Measurements from ENCODE around the gene ANGEL1.

ANGEL1 gene

DNA sequence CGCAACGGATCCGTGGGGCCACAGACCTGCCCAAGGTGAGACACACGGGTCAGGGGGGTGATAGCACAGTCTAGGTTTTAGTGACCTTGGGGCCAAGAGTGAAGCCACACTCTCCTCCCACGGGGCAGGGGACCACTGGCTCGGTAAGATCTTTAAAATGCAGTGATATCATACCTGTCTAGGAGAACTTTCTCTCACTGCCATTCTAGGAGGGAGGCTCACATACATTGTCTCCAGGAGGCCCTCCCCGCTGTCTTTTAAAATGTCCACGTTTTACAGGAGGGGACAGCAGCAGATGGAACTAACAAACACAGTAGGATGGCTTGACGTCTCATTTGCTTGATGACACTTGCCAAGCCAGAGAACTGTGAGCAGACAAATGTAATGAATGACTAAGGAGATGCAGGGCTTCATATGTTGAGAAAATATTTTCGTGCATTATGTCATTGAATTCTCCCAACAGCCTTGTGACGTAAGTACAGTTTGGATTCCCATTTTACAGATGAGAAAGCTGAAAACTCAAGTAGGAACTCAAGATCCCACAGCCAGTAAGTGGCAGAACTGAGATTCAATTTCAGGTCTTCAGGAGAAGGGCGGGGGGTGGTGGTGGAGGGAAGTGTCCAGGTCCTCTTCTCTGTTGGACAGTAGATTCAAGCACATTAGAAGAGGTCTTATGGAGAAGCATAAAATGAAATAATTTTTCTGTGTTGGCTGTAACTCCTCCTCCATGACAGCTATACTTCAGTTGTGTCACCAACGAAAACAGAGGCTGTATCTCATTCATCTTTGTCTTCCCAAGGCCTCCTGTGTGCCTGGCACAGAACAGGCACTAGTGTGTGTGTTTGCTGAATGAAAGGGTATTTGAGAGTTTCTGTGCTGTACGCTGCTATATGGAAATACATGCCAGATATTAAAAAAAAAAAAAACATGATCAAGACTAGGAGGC is 49.3 kb downstream of the ANGEL1 start:
- no peak for DNase-seq

DNA sequence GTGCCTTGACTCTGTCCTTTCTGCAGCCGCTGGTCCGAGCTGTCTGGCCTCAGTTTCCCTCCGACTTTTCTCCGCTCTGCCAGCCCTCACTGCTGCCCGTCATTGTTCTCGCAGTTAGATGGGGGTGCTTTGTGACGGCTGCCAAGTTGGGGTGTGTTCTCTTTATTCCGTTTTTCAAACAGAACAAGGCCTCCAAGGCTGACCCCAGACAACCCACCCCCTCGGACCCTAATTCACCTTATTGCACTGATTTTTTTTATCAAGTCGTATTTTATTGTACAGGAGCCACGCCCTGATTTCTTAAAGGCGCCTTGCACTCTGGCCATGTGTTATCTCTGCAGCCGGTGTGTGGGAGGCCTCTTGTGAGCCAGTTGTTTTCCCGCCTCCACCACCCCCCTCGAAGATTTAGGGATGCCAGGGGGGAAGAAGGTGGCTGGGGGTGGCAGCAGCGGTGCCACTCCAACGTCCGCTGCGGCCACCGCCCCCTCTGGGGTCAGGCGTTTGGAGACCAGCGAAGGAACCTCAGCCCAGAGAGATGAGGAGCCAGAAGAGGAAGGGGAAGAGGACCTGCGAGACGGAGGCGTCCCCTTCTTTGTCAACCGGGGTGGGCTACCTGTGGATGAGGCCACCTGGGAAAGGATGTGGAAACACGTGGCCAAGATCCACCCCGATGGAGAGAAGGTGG is 50.1 kb downstream of the ANGEL1 start:
- peak in 1 of 2 experiments; percentile 15 for DNase-seq

DNA sequence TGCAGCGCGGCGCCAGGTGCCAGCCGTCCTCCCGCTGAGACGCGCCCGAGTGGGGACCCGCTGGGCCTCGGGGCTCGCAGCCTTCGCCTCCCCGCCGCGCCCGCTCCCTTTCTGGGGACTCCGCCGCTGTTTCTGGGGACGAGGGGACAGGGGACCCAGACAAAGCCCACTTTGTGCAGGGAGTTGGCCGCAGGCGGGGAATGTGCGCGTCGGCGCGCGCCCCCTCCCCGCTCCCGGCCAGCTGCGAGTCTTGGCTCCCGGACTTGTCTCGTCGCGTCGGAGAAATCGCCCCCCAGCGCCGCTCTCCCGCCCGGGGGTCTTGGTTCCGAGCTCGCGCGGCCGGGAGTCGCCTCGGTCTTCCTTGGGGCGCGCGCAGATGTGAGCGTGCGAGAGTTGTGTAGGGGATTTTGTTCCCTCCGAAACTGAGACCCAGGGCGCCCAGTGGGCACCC is 50.7 kb downstream of the ANGEL1 start:
- DNase-seq: peak in 1 of 2 experiments; percentile 68

DNA sequence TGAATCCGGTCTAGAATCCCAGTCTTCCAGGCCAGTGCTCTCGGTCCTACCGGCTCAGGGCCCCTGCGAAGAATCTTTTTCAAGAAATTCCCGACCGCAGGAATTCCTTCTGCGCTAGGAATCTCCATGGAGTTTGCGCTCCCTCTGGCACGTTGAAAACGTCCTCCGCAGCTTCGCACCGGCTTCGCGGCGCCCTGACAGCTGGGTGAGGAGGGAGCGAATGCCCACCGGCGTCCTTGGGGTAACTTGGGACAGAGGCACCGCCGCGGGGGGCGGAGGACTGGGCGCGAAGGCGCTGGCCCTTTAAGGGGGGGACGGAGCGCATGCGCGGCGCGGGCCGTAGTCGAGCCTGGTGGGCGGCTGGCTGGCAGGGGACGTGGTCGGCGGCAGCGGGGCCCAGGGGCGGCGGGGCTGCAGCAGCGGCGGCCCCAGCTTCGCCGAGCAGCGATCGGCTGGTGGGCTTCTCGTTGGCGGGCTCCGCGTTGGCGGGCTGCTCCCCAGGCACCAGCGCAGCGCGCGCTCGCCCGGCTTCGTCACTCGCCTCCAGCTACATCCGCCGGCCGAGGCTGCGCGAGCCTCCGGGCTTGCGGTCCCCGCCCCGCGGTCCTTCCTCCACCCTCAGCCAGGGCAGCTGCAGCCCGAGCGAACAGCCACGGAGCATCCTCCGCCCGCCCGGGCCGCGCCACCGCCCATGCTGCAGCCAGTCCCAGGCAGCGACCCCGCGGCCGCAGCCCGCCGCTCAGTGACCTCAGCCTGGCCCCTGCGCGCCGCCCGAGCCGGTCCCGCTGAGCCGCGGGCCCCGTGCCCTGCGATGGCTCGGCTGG is 51.3 kb downstream of the ANGEL1 start, which contains the start of gene VASH1:
VASH1 (plus strand) TSS at position 333 of the 824 bp plus-strand sequence. CDS start 1,354 bp downstream, outside the sequence.
- DNase-seq: peak; percentile 68 to 71

GRCh38 chr14:76760331-76761135 is 52.1 kb downstream of the ANGEL1 start:
- DNase-seq: no peak

GRCh38 chr14:76759589-76759988 is 53.1 kb downstream of the ANGEL1 start:
- no peak for DNase-seq

DNA sequence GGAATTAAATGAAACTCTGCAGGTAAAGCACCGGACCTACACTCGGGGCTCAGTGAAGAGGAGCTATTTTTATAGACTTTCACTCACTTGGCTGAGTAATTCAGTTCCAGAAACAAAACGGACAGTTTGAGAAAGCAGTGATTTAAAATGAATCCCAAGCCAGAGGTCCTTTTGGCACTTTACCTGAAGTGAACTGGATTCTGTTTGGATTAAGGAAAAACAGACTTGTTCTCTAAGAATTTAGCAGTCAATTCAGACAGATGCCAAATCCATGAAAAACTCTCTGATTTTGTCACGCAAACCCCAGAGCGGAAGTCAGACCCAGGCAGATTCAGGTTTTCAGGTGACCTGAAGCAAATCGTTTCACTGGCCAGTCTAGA is 56.3 kb downstream of the ANGEL1 start:
- DNase-seq: no peak

GRCh38 chr14:76755610-76756370 is 56.9 kb downstream of the ANGEL1 start:
- no peak for DNase-seq

DNA sequence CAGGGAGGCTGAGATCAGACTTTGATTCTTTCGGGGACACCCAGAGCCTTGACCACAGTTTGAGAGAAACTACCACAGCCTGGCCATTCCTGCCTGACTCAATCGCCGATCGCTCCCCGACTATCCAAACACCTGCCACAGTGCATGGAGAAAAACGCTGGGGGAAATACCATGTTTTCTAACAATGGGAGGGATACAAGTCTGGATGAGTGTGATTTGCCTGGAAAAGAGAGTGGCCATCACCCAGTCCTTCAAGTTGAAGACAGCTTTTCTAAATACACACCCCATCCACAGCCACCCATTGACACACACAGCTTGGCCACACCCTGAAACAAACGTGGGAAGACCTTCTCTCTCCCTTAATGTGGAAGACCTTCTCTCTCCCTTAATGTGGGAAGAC is 58.1 kb downstream of the ANGEL1 start:
- no peak for DNase-seq

DNA sequence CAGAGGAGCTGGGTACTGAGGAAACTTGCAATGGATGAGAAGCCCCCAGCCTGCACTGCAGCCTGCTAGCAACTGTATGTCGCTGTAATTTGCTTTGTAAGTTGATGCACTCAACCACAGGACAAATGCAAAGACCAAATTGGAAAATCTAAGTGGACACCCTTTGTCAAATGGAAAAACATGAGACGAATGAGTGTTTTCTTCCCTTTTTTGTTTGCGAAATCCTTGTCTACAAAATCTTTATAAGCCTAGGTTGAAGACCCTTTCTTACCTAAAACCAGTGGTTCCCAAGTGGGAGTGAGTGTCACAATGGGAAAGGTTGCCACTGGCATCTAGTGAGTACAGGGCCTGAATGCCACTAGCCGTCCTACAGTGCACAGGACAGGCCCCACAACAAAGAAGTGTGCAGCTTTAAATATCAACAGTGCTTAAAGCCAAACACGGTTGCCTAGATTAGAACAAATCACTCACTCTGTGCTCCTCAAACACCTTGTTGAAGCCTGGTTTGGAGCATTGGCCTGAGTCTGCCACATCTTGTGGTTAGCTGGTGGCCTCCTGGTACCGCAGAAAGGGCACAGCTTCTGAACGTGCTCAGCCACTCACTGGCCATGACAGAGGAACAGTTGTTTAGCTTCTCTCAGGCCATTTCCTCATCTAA is 59.0 kb downstream of the ANGEL1 start:
- DNase-seq: no peak

DNA sequence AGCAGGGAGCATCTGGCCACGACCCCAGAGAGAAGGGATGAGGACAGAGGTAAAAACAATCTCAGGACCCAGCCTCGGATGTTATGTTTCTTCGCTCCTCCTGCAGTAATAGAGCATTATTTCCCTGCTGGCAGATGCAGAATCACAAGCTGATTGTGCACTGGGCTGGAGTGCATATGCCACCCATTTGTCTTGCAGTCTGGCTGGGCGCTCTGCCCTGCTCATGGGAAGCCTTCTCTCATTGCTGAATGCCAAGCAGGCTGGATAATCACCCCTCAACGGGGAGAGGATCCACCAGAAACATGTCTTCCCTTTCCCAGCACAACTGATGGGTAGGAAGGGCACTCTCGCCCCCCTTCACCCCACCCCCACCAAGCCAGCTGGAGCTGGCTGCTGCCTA is 59.9 kb downstream of the ANGEL1 start:
- DNase-seq: no peak

DNA sequence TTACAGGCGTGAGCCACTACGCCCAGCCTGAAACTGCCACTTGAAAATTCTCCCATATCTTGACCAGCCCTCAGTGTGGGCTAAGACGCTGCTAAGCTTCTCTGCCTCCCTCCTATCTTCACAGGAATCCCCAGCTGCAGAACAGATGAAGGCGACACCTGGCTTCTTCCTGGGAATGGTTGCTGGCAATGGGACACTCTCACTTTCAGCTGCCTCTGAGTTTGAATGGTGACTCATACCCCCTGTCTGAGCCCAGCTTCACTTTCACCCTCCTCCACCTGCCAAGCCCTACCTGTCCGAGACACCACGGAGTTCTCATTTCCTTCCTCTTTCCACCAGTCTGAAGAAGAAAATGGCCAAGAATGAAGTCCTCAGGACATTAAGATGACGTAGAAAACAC is 69.7 kb downstream of the ANGEL1 start:
- no peak for DNase-seq

- DNase-seq: no peak
Observed at GRCh38 chr14:76742185-76742584, 70.5 kb downstream of the ANGEL1 start.

DNA sequence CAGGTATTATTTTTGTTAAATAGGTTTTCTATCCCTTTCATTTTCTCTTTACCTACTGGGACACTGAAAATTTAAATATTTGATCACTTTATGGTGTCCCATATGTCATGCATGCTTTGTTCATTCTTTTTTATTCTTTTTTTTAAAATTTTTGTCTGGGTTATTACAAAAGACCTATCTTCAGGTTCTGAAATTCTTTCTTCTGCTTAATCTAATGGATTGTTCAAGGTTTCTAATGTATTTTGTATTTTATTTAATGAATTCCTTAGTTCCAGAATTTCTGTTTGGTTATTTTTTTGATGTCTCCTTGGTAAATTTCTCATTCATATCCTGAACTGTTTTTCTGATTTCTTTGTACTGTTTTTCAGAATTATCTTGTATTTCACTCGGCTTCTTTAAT is 71.6 kb downstream of the ANGEL1 start:
- no peak for DNase-seq

All from NCI-H2081 (cell line).